HepG2 (cell line): ENCODE measurements around the gene DOK1. TPM values are rescaled to one million over a fixed set of nuclear protein-coding genes. Genes with fewer than 3 reads are reported as not detected.
A peak's percentile ranks its signal among the peaks of the same experiment; 100 is the strongest.

Experiments used
- ATAC-seq: fragments of 200-7000 bp; cut with Tn5 transposase; 3 replicates; pipeline ENCODE4 v1.9.1; 2020; ENCODE audit warnings: mild to moderate bottlenecking, moderate library complexity
- BruUV-seq: library from RNA; stranded (reverse); fragments of 400-500 nt; replicated peaks from 2 replicates; lab custom pipeline; 2021; lab: Mats Ljungman, UMichigan
- CTCF ChIA-PET: fragments of 300-600 bp; formaldehyde crosslinking; extraction: SDS; loops from one replicate; lab custom pipeline; 2021; ENCODE audit warnings: low total read pairs, inconsistent platforms, low intra/inter-chr PET ratio; lab: Yijun Ruan, JAX
- POLR2A ChIA-PET: fragments of 350-600 bp; sonication (Branson Sonifier 250); formaldehyde crosslinking; loops from one replicate; lab custom pipeline; 2020; ENCODE audit warnings: antibody characterized with exemption, inconsistent platforms; lab: Yijun Ruan, JAX
- DNase-seq: peaks from one replicate; pipeline ENCODE4 v3.0.0-alpha.2; 2015; ENCODE audit warnings: low spot score
- FAIRE-seq: peaks from 3 replicates; lab custom pipeline; 2011; peaks lifted over from hg19 to GRCh38; lab: Jason Lieb, UNC
- H2AFZ ChIP-seq: one replicate; pipeline ENCODE4 v1.6.1; 2011; ENCODE audit warnings: low read length, inconsistent platforms
- H3K27ac ChIP-seq: fragments of 300-600 bp; 3 replicates; pipeline ENCODE4 v1.8.0; 2011; ENCODE audit warnings: mixed run types, mild to moderate bottlenecking, mixed read lengths, low read length, inconsistent platforms; ENCODE audit not compliant: insufficient read depth; ENCODE audit errors: extremely low read length
- H3K27me3 ChIP-seq, 2 experiments: fragments of 200-600 bp in 1 of 2; 2 replicates in 1 of 2; 3 replicates in 1 of 2; pipeline versions ENCODE4 v1.6.0 to v1.8.0; 2011; ENCODE audit warnings: low read length in 2 of 2, mild to moderate bottlenecking in 2 of 2, moderate library complexity in 2 of 2, inconsistent platforms in 1 of 2; ENCODE audit not compliant: insufficient read depth in 2 of 2, control insufficient read depth in 1 of 2
- H3K36me3 ChIP-seq, 2 experiments: fragments of 200-600 bp in 1 of 2; replicated peaks in 1 of 2; 2 replicates in 1 of 2; 3 replicates in 1 of 2; pipeline versions ENCODE4 v1.5.1 to v1.8.0; 2011; ENCODE audit warnings: low read length in 2 of 2, inconsistent platforms in 1 of 2; ENCODE audit not compliant: insufficient read depth in 2 of 2, control insufficient read depth in 1 of 2
- H3K4me1 ChIP-seq: 2 replicates; pipeline ENCODE4 v1.5.1; 2012; ENCODE audit warnings: low read length, inconsistent platforms; ENCODE audit not compliant: insufficient read depth
- H3K4me2 ChIP-seq: 2 replicates; pipeline ENCODE4 v1.6.0; 2011; ENCODE audit warnings: low read depth, low read length, inconsistent platforms
- H3K4me3 ChIP-seq, 3 experiments: fragments of 200-600 bp in 1 of 3; sonication (generic), shearing (Covaris generic) in 1 of 3; replicated peaks in 1 of 3; 2 replicates each; pipeline ENCODE4 v1.5.1; 2011 to 2016; ENCODE audit warnings: low read length in 3 of 3, inconsistent platforms in 2 of 3, low read depth in 2 of 3, mild to moderate bottlenecking in 2 of 3, control low read depth in 1 of 3, mixed read lengths in 1 of 3; ENCODE audit not compliant: insufficient read depth in 1 of 3
- H3K79me2 ChIP-seq: one replicate; pipeline ENCODE4 v1.6.1; 2011; ENCODE audit warnings: low read length, inconsistent platforms; ENCODE audit not compliant: insufficient read depth
- H3K9ac ChIP-seq: 2 replicates; pipeline ENCODE4 v1.6.0; 2011; ENCODE audit warnings: mild to moderate bottlenecking, low read depth, low read length, inconsistent platforms; ENCODE audit not compliant: insufficient read depth
- H3K9me3 ChIP-seq: 2 replicates; pipeline ENCODE4 v1.5.1; 2012; ENCODE audit warnings: mild to moderate bottlenecking, low read length
- H4K20me1 ChIP-seq: 2 replicates; pipeline ENCODE4 v1.6.0; 2011; ENCODE audit warnings: inconsistent platforms, mild to moderate bottlenecking, low read length, moderate library complexity; ENCODE audit not compliant: insufficient read depth
- AGO2 ChIP-seq: fragments of 200-400 bp; formaldehyde crosslinking; optimal IDR thresholded peaks from 2 replicates; pipeline ENCODE3; 2017; ENCODE audit warnings: mild to moderate bottlenecking, low read depth, low read length, moderate library complexity
- GZF1 ChIP-seq: sonication (generic); formaldehyde crosslinking; IDR thresholded peaks from 2 replicates; pipeline ENCODE4 v1.5.1; 2020; ENCODE audit warnings: mild to moderate bottlenecking, missing genetic modification reagents
- HOXA3 ChIP-seq: sonication (generic); formaldehyde crosslinking; IDR thresholded peaks from 2 replicates; pipeline ENCODE4 v1.5.0; 2020; ENCODE audit warnings: missing genetic modification reagents
- RXRA ChIP-seq: sonication (generic); formaldehyde crosslinking; IDR thresholded peaks from 2 replicates; pipeline ENCODE4 v1.5.1; 2020; ENCODE audit warnings: missing genetic modification reagents
- SP1 ChIP-seq, 2 experiments: fragments of 450-650 bp in 1 of 2; sonication (generic) in 1 of 2; formaldehyde crosslinking in 1 of 2; IDR thresholded peaks; 2 replicates each; pipeline versions ENCODE4 v1.4.0 to v1.6.1; 2016 to 2020; ENCODE audit warnings: missing genetic modification reagents in 1 of 2
- TAF15 ChIP-seq: fragments of 200-400 bp; formaldehyde crosslinking; IDR thresholded peaks from one replicate; pipeline ENCODE4 v1.6.1; 2018; ENCODE audit warnings: mild to moderate bottlenecking, low read depth, low read length; ENCODE audit not compliant: poor library complexity, severe bottlenecking
- TARDBP ChIP-seq: sonication (generic); formaldehyde crosslinking; IDR thresholded peaks from 2 replicates; pipeline ENCODE4 v1.8.0; 2022; ENCODE audit warnings: mild to moderate bottlenecking, missing genetic modification reagents
- TBX2 ChIP-seq: sonication (generic); formaldehyde crosslinking; IDR thresholded peaks from 2 replicates; pipeline ENCODE4 v1.5.0; 2020; ENCODE audit warnings: missing genetic modification reagents, mild to moderate bottlenecking, borderline replicate concordance
- TOE1 ChIP-seq: sonication (generic); formaldehyde crosslinking; IDR thresholded peaks from 2 replicates; pipeline ENCODE4 v1.4.0; 2020; ENCODE audit warnings: mild to moderate bottlenecking, missing genetic modification reagents
- ZNF256 ChIP-seq: sonication (generic); formaldehyde crosslinking; conservative IDR thresholded peaks from 2 replicates; pipeline ENCODE4 v1.4.0; 2020; ENCODE audit warnings: missing genetic modification reagents
- ZNF547 ChIP-seq: sonication (generic); formaldehyde crosslinking; IDR thresholded peaks from 2 replicates; pipeline ENCODE4 v1.5.1; 2020; ENCODE audit warnings: mild to moderate bottlenecking, missing genetic modification reagents
- ZNF775 ChIP-seq: sonication (generic); formaldehyde crosslinking; IDR thresholded peaks from 2 replicates; pipeline ENCODE4 v1.4.0; 2020; ENCODE audit warnings: missing genetic modification reagents, mild to moderate bottlenecking, moderate library complexity, borderline replicate concordance
- WGBS: methylation state at CpG from one replicate; pipeline ENCODE4 v1.1.6; 2017; ENCODE audit warnings: low lambda C conversion rate; 5-methylcytosine and 5-hydroxymethylcytosine counted together
- in situ Hi-C: cut with HindIII; loops from 2 replicates; pipeline ENCODE4 v1.10.0; 2017; ENCODE audit warnings: low pct_unique_long_range_greater_than_20kb; ENCODE audit not compliant: extremely low pct_ligation_motif_present
- intact Hi-C: fragments of 100-400 bp; cut with micrococcal nuclease; formaldehyde crosslinking; loops from one replicate; pipeline ENCODE4 v1.10.0; 2022; ENCODE audit not compliant: unreplicated experiment
- polyA plus RNA-seq, 8 experiments: library from polyadenylated mRNA; depleted of rRNA in 3 of 8; stranded (reverse) in 7 of 8; unstranded in 1 of 8; fragments of >200 nt; fragmentation: Illumina TruSeq in 4 of 8; extraction: Trizol in 4 of 8; gene quantifications; 2 replicates each; pipeline versions ENCODE4 v1.2.1 to v1.2.3, GENCODE V29; 2011 to 2016; ENCODE audit warnings: low read depth in 4 of 8, missing spikeins in 1 of 8, mixed read lengths in 1 of 8; ENCODE audit not compliant: insufficient read depth in 1 of 8
- total RNA-seq, 5 experiments: library from RNA; depleted of rRNA; stranded (reverse); fragments of >200 nt; fragmentation: Illumina TruSeq; extraction: Trizol; gene quantifications; 2 replicates each; pipeline ENCODE4 v1.2.3, GENCODE V29; 2016; ENCODE audit warnings: low read depth in 1 of 5
- TF ChIP-seq, protein P1 (sequence below): sonication (generic); formaldehyde crosslinking; IDR thresholded peaks from 2 replicates; pipeline ENCODE4 v1.8.0; 2022; ENCODE audit warnings: mild to moderate bottlenecking, missing genetic modification reagents, moderate library complexity
- TF ChIP-seq, protein P2 (sequence below): sonication (generic); formaldehyde crosslinking; IDR thresholded peaks from 2 replicates; pipeline ENCODE4 v1.5.0; 2020; ENCODE audit warnings: mild to moderate bottlenecking, missing genetic modification reagents, borderline replicate concordance
- TF ChIP-seq, protein P3 (sequence below): sonication (generic); formaldehyde crosslinking; IDR thresholded peaks from 2 replicates; pipeline ENCODE4 v1.4.0; 2020; ENCODE audit warnings: missing genetic modification reagents, borderline replicate concordance
- TF ChIP-seq, protein P4 (sequence below): sonication (generic); formaldehyde crosslinking; IDR thresholded peaks from 2 replicates; pipeline ENCODE4 v1.8.0; 2022; ENCODE audit warnings: low read depth, missing genetic modification reagents

The DOK1 gene
- total and polyA plus RNA-seq, 2 of the 13 experiments (the other 11 are each of a cell fraction or from before 2014, with no cell fraction given): 0.53 to 0.74 TPM

DNA sequence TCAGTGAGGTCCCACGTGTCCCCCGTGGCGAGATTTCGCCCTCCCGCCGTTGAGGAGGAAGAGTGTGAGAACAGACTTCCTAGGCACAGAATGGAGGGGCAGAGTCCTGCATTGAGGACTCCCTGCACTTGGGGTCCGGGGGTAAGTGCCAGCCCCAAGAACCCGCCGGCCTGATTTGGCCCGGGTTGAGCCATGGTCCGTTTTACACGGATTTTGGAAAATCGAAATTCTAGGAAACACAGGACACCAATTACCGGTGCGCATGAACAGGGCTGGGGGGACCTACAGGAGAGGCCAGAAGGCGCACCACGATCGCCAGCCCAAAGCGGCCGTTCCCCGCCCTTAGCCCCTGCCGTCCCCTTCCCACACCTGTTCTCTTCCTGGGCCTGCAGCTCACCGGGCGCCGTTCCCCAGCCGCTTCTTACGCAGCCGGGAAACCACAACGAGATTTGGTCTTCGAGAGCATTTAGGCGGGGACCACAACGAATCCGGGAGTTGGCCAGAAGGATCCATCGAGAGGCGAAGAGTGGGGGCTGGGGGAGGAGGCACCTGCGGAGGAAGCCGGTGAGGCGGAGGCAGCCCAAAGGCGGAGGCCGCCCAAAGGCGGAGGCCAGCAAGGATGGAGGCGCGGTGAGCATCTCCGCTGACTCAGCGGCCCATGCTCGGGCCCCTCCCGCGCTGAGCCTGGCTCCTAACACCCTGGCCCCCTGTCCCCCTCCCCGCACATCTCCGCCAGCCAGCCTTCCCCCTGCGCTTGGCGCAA is 40.7 kb upstream of the DOK1 start:
- no peak for DNase-seq
- H3K27ac ChIP-seq: peak overlapping the region; percentile 27
- H2AFZ ChIP-seq: no peak overlapping the region
- H3K79me2 ChIP-seq: no peaks in the 10 kb centered on the region
- H3K4me3 ChIP-seq: peak overlapping the region; percentile 43 to 63 (median 62); a peak in 5 of 6 replicates
- no peak for FAIRE-seq
- peak overlapping the region; percentile 68 for H3K9ac ChIP-seq
- ATAC-seq: no peak; the same call in 1 of the 3 replicates
- H3K36me3 ChIP-seq: peaks cover 8% of the 10 kb centered on the region in 2 experiments; a peak in 4 of 5 replicates
- no peaks in the 10 kb centered on the region for H4K20me1 ChIP-seq
- BruUV-seq: no TSS peak
- peaks cover 48% of the 10 kb centered on the region for H3K4me1 ChIP-seq
- H3K4me2 ChIP-seq: peak overlapping the region; percentile 75
- no peaks in the 10 kb centered on the region for H3K9me3 ChIP-seq
- WGBS: 85% methylated on average over 52 of the region's 52 CpGs
- ChIA-PET POLR2A (interaction anchor here (1.0 to 2.4 kb wide), 7 partner anchors 8 to 31 kb away, joined by 3 to 31 read pairs (median 11); partner anchors contain the start of genes AUP1, CCDC142, DQX1 and HTRA2), CTCF (no interaction called here)
- in situ Hi-C loops: no loop called here
- H3K27me3 ChIP-seq: no peaks in the 10 kb centered on the region
- intact Hi-C loops: no loop called here
- TF ChIP-seq, protein P1, sequence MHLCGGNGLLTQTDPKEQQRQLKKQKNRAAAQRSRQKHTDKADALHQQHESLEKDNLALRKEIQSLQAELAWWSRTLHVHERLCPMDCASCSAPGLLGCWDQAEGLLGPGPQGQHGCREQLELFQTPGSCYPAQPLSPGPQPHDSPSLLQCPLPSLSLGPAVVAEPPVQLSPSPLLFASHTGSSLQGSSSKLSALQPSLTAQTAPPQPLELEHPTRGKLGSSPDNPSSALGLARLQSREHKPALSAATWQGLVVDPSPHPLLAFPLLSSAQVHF: 0 out of 2 replicates have a peak, but pooled peaks have one; percentile 63
- TF ChIP-seq, protein P2, sequence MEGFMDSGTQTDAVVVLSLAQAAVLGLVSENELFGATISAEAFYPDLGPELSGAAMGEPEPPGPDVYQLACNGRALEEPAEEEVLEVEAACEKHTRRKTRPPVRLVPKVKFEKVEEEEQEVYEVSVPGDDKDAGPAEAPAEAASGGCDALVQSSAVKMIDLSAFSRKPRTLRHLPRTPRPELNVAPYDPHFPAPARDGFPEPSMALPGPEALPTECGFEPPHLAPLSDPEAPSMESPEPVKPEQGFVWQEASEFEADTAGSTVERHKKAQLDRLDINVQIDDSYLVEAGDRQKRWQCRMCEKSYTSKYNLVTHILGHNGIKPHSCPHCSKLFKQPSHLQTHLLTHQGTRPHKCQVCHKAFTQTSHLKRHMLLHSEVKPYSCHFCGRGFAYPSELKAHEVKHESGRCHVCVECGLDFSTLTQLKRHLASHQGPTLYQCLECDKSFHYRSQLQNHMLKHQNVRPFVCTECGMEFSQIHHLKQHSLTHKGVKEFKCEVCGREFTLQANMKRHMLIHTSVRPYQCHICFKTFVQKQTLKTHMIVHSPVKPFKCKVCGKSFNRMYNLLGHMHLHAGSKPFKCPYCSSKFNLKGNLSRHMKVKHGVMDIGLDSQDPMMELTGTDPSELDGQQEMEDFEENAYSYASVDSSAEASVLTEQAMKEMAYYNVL (CRISPR knock-in tag): no peak
- TF ChIP-seq, protein P3, sequence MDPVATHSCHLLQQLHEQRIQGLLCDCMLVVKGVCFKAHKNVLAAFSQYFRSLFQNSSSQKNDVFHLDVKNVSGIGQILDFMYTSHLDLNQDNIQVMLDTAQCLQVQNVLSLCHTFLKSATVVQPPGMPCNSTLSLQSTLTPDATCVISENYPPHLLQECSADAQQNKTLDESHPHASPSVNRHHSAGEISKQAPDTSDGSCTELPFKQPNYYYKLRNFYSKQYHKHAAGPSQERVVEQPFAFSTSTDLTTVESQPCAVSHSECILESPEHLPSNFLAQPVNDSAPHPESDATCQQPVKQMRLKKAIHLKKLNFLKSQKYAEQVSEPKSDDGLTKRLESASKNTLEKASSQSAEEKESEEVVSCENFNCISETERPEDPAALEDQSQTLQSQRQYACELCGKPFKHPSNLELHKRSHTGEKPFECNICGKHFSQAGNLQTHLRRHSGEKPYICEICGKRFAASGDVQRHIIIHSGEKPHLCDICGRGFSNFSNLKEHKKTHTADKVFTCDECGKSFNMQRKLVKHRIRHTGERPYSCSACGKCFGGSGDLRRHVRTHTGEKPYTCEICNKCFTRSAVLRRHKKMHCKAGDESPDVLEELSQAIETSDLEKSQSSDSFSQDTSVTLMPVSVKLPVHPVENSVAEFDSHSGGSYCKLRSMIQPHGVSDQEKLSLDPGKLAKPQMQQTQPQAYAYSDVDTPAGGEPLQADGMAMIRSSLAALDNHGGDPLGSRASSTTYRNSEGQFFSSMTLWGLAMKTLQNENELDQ (CRISPR knock-in tag): peak; percentile 56; the same call in 1 of the 2 replicates
- TF ChIP-seq TBX2 (CRISPR knock-in tag) (peak; percentile 41; the same call in 1 of the 2 replicates), ZNF547 (CRISPR knock-in tag) (no peak), SP1 (IDR thresholded peaks at IDR 0.05) (no peak), SP1 (CRISPR knock-in tag; IDR thresholded peaks at IDR 0.05) (peak; percentile 12; the same call in 1 of the 2 replicates), GZF1 (CRISPR knock-in tag) (0 out of 2 replicates have a peak, but pooled peaks have one; percentile 27), TARDBP (peak; percentile 53; the same call in 1 of the 2 replicates), ZNF256 (0 out of 2 replicates have a peak, but pooled peaks have one; percentile 10), AGO2 (peak; percentile 15), RXRA (CRISPR knock-in tag) (peak; percentile 25; the same call in 1 of the 2 replicates), HOXA3 (CRISPR knock-in tag) (peak; percentile 12; the same call in 1 of the 2 replicates), ZNF775 (CRISPR knock-in tag) (no peak), TAF15 (no peak), TOE1 (CRISPR knock-in tag) (0 out of 2 replicates have a peak, but pooled peaks have one; percentile 3)
- TF ChIP-seq, protein P4, sequence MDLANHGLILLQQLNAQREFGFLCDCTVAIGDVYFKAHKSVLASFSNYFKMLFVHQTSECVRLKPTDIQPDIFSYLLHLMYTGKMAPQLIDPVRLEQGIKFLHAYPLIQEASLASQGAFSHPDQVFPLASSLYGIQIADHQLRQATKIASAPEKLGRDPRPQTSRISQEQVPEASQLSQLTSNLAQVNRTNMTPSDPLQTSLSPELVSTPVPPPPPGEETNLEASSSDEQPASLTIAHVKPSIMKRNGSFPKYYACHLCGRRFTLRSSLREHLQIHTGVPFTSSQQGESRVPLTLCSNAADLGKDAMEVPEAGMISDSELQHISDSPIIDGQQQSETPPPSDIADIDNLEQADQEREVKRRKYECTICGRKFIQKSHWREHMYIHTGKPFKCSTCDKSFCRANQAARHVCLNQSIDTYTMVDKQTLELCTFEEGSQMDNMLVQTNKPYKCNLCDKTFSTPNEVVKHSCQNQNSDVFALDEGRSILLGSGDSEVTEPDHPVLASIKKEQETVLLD (CRISPR knock-in tag): 0 out of 2 replicates have a peak, but pooled peaks have one; percentile 6
